ENCODE results near the gene MGRN1.

- TF ChIP-seq CTCF (conservative IDR thresholded peaks at IDR 0.05 in 1 of 2, IDR thresholded peaks at IDR 0.05 in 1 of 2; ENCODE audit: low read depth in 1 of 2, low read length in 2 of 2) (no peak), EZH2 (IDR thresholded peaks at IDR 0.05; ENCODE audit: low read length, missing control alignments) (no peak)
Observed at GRCh38 chr16:4637501-4638166, 13.0 kb downstream of the MGRN1 start.

Data from fibroblast of lung (primary cell).